Gastroesophageal sphincter (tissue), 3 donors: ENCODE results near the gene GDF3.

Experiments
- CTCF ChIP-seq, 4 experiments: fragments of 200-600 bp in 2 of 4; fragments of 450-650 bp in 2 of 4; sonication (generic) in 1 of 4; IDR thresholded peaks; one replicate each; pipeline ENCODE4 v1.5.1; 2017 to 2019; ENCODE audit warnings: antibody characterized with exemption in 4 of 4, mild to moderate bottlenecking in 2 of 4, moderate library complexity in 2 of 4
- POLR2A ChIP-seq, 2 donors: fragments of 450-650 bp; IDR thresholded peaks; one replicate each; pipeline ENCODE4 v1.6.1; 2017; ENCODE audit warnings: antibody characterized with exemption in 2 of 2, mild to moderate bottlenecking in 2 of 2, moderate library complexity in 1 of 2

DNA sequence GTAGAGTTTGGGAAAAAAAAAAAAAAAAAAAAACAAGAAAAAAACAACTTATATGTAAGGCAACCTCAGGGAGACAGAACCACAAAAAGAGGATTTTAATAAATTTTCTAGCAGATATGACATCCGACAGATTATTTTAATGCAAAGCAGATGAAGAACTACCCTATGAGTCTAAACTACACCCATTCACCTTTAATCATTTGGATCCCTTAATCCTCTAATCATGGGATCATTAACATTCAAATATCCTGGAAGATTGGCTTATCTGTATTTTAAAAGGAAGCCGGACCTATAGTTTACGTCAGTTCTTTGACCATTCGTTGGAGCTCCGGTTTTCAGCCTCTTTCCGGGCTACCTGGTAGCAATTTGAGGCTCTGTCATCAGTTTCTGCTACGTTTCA lies 15.6 kb upstream of the GDF3 start, which contains the start of gene DPPA3:
- TF ChIP-seq CTCF (IDR thresholded peaks at IDR 0.05), result no peak
- no peak for TF ChIP-seq POLR2A (IDR thresholded peaks at IDR 0.05)
